SK-N-SH (cell line): ENCODE measurements around the gene AHNAK. TPM values are rescaled to one million over a fixed set of nuclear protein-coding genes. Genes with fewer than 3 reads are reported as not detected.

Source experiments
- CTCF ChIA-PET: fragments of 300-600, 350-600 bp; formaldehyde crosslinking; extraction: SDS; loops from one replicate; lab custom pipeline; 2021; lab: Yijun Ruan, JAX
- POLR2A ChIA-PET: fragments of 350-600 bp; sonication (Branson Sonifier 250); formaldehyde crosslinking; extraction: SDS; loops from one replicate; lab custom pipeline; 2020; ENCODE audit warnings: antibody characterized with exemption, inconsistent platforms; lab: Yijun Ruan, JAX
- DNase-seq: peaks from one replicate; pipeline ENCODE4 v3.0.0; 2012
- H2AFZ ChIP-seq: fragments of 200-600 bp; sonication (generic); 2 replicates; pipeline ENCODE4 v1.8.1; 2016; ENCODE audit warnings: antibody characterized with exemption, mild to moderate bottlenecking, low read depth
- H3F3A ChIP-seq: fragments of 200-600 bp; sonication (generic); replicated peaks from 2 replicates; pipeline ENCODE3; 2016; ENCODE audit warnings: antibody characterized with exemption, mild to moderate bottlenecking; ENCODE audit not compliant: insufficient read depth
- H3K27ac ChIP-seq, 2 experiments: fragments of 200-500 bp in 1 of 2; fragments of 200-600 bp in 1 of 2; sonication (Bioruptor generic) in 1 of 2; sonication (generic), shearing (Covaris generic) in 1 of 2; 2 replicates each; pipeline versions ENCODE4 v1.5.1 to v1.6.1; 2014 to 2016; ENCODE audit warnings: low read depth in 2 of 2, inconsistent platforms in 1 of 2, low read length in 1 of 2, mild to moderate bottlenecking in 1 of 2, mixed read lengths in 1 of 2
- H3K27me3 ChIP-seq: fragments of 200-600 bp; sonication (generic), shearing (Covaris generic); 2 replicates; pipeline ENCODE4 v1.6.1; 2016; ENCODE audit warnings: mixed run types; ENCODE audit not compliant: insufficient read depth
- H3K36me3 ChIP-seq, 2 experiments: fragments of 200-500 bp in 1 of 2; fragments of 200-600 bp in 1 of 2; sonication (Bioruptor generic) in 1 of 2; sonication (generic) in 1 of 2; replicated peaks in 1 of 2; 2 replicates each; pipeline versions ENCODE3 to v1.5.1; 2014 to 2016; ENCODE audit warnings: low read length in 1 of 2, mild to moderate bottlenecking in 1 of 2; ENCODE audit not compliant: insufficient read depth in 2 of 2, control insufficient read depth in 1 of 2
- H3K4me1 ChIP-seq, 2 experiments: fragments of 200-500 bp in 1 of 2; fragments of 200-600 bp in 1 of 2; sonication (Bioruptor generic) in 1 of 2; sonication (generic), shearing (Covaris generic) in 1 of 2; 2 replicates each; pipeline versions ENCODE4 v1.5.1 to v1.6.1; 2014 to 2016; ENCODE audit warnings: low read depth in 1 of 2, low read length in 1 of 2, mixed run types in 1 of 2; ENCODE audit not compliant: insufficient read depth in 2 of 2, control insufficient read depth in 1 of 2
- H3K4me2 ChIP-seq: fragments of 200-600 bp; sonication (generic), shearing (Covaris generic); 2 replicates; pipeline ENCODE4 v1.6.1; 2017; ENCODE audit warnings: mixed run types
- H3K4me3 ChIP-seq, 2 experiments: fragments of 200-500 bp in 1 of 2; fragments of 200-600 bp in 1 of 2; sonication (Bioruptor generic) in 1 of 2; sonication (generic), shearing (Covaris generic) in 1 of 2; 2 replicates each; pipeline versions ENCODE4 v1.5.1 to v1.8.1; 2014 to 2016; ENCODE audit warnings: low read depth in 2 of 2, inconsistent platforms in 1 of 2, low read length in 1 of 2, mild to moderate bottlenecking in 1 of 2, mixed read lengths in 1 of 2, moderate library complexity in 1 of 2
- H3K79me2 ChIP-seq: fragments of 200-600 bp; sonication (generic); 2 replicates; pipeline ENCODE4 v1.8.1; 2017; ENCODE audit warnings: mild to moderate bottlenecking; ENCODE audit not compliant: insufficient read depth
- H3K9ac ChIP-seq: fragments of 200-600 bp; sonication (generic); 2 replicates; pipeline ENCODE4 v1.6.1; 2017; ENCODE audit warnings: mixed run types
- H3K9me2 ChIP-seq: fragments of 200-600 bp; sonication (generic); 2 replicates; pipeline ENCODE4 v1.6.1; 2017; ENCODE audit warnings: mixed run types
- H3K9me3 ChIP-seq: fragments of 200-600 bp; sonication (generic); 2 replicates; pipeline ENCODE4 v1.6.1; 2017; ENCODE audit warnings: mixed run types, mild to moderate bottlenecking, moderate library complexity
- H4K20me1 ChIP-seq: fragments of 200-600 bp; sonication (generic); 2 replicates; pipeline ENCODE4 v1.6.1; 2017; ENCODE audit warnings: mild to moderate bottlenecking, mixed run types; ENCODE audit not compliant: insufficient read depth
- CHD2 ChIP-seq: fragments of 150-350 bp; IDR thresholded peaks from 2 replicates; pipeline ENCODE4 v1.6.1; 2018; ENCODE audit warnings: low read length; ENCODE audit not compliant: partially characterized antibody
- CTCF ChIP-seq: fragments of 200-600 bp; sonication (generic); IDR thresholded peaks from 2 replicates; pipeline ENCODE4 v1.6.1; 2017; ENCODE audit warnings: antibody characterized with exemption, mild to moderate bottlenecking, moderate library complexity
- EP300 ChIP-seq, 2 experiments: IDR thresholded peaks; 2 replicates each; pipeline versions ENCODE4 v1.4.0 to v1.6.1; 2012; ENCODE audit warnings: borderline replicate concordance in 1 of 2, low read depth in 1 of 2, low read length in 1 of 2
- EZH2phosphoT487 ChIP-seq: fragments of 200-600 bp; sonication (generic); IDR thresholded peaks from 2 replicates; pipeline ENCODE4 v1.6.1; 2017; ENCODE audit warnings: low read depth, mixed run types, mild to moderate bottlenecking, antibody characterized with exemption, moderate library complexity, borderline replicate concordance
- FOSL2 ChIP-seq: IDR thresholded peaks from 2 replicates; pipeline ENCODE4 v1.4.0; 2012; ENCODE audit warnings: low read depth, mild to moderate bottlenecking, moderate library complexity, borderline replicate concordance
- FOXJ3 ChIP-seq: sonication (generic); formaldehyde crosslinking; IDR thresholded peaks from 2 replicates; pipeline ENCODE4 v1.5.1; 2020; ENCODE audit warnings: mild to moderate bottlenecking, missing genetic modification reagents
- GABPA ChIP-seq: IDR thresholded peaks from 2 replicates; pipeline ENCODE4 v1.4.0; 2012; ENCODE audit warnings: low read depth, mild to moderate bottlenecking
- IRF3 ChIP-seq: fragments of 150-350 bp; IDR thresholded peaks from 2 replicates; pipeline ENCODE4 v1.6.1; 2016; ENCODE audit warnings: mild to moderate bottlenecking, low read depth, low read length
- MAX ChIP-seq: IDR thresholded peaks from 2 replicates; pipeline ENCODE4 v1.4.0; 2012; ENCODE audit warnings: low read depth
- MXI1 ChIP-seq: IDR thresholded peaks from 2 replicates; pipeline ENCODE4 v1.6.1; 2012; ENCODE audit warnings: mild to moderate bottlenecking, low read depth, low read length, improper control_type of control experiment
- NFIC ChIP-seq: IDR thresholded peaks from 2 replicates; pipeline ENCODE4 v1.4.0; 2012; ENCODE audit warnings: borderline replicate concordance
- PBX3 ChIP-seq: IDR thresholded peaks from 2 replicates; pipeline ENCODE4; 2012
- RAD21 ChIP-seq: IDR thresholded peaks from 2 replicates; pipeline ENCODE4 v1.6.1; 2012; ENCODE audit warnings: mild to moderate bottlenecking, low read length
- RCOR1 ChIP-seq: fragments of 150-350 bp; IDR thresholded peaks from 2 replicates; pipeline ENCODE4 v1.6.1; 2017; ENCODE audit warnings: antibody characterized with exemption, low read length
- RFX5 ChIP-seq: IDR thresholded peaks from 2 replicates; pipeline ENCODE4 v1.6.1; 2012; ENCODE audit warnings: mild to moderate bottlenecking, improper control_type of control experiment, low read length
- RXRA ChIP-seq: IDR thresholded peaks from 2 replicates; pipeline ENCODE4 v1.4.0; 2012; ENCODE audit warnings: low read depth, mild to moderate bottlenecking, borderline replicate concordance
- SIN3A ChIP-seq: IDR thresholded peaks from 2 replicates; pipeline ENCODE4 v1.6.1; 2012; ENCODE audit warnings: low read depth, mild to moderate bottlenecking, low read length, moderate library complexity, borderline replicate concordance
- SMC3 ChIP-seq: IDR thresholded peaks from 2 replicates; pipeline ENCODE4 v1.6.1; 2012; ENCODE audit warnings: low read depth, low read length, improper control_type of control experiment
- TCF12 ChIP-seq: IDR thresholded peaks from 2 replicates; pipeline ENCODE4 v1.4.0; 2012
- YY1 ChIP-seq: IDR thresholded peaks from 2 replicates; pipeline ENCODE4 v1.4.0; 2012; ENCODE audit warnings: low read depth, mild to moderate bottlenecking
- WGBS: methylation state at CpG from one replicate; pipeline ENCODE4 v1.1.6; 2017; ENCODE audit warnings: low lambda C conversion rate; 5-methylcytosine and 5-hydroxymethylcytosine counted together
- polyA plus RNA-seq, 3 experiments: library from polyadenylated mRNA; depleted of rRNA; stranded (reverse); fragments of >200 nt; gene quantifications; 2 replicates each; pipeline ENCODE4 v1.2.3, GENCODE V29; 2012

AHNAK gene
- polyA plus RNA-seq, 1 of the 3 experiments (the other 2 are of a cell fraction), result 57.8 TPM

GRCh38 chr11:62546244-62546928 is at the start of gene AHNAK (continued):
- TF ChIP-seq RCOR1 (no peak), FOSL2 (no peak), YY1 (no peak), CHD2 (no peak), SIN3A (no peak), IRF3 (no peak), GABPA (no peak), RXRA (no peak), NFIC (no peak)
- TF ChIP-seq, all 33 proteins: peak for 4

GRCh38 chr11:62595124-62595523 is 48.5 kb upstream of the AHNAK start:
- H3K36me3 ChIP-seq, result peaks cover 55 to 57% of the 10 kb centered on the region in 2 experiments
- ChIA-PET CTCF (interaction anchor here (6.2 kb wide), 1 partner anchor 15 kb away, joined by 69 read pairs; the partner anchor contains the start of genes EML3 and ROM1), POLR2A (no interaction called here)
- no peaks in the 10 kb centered on the region for H3K27me3 ChIP-seq
- H3K9me2 ChIP-seq, result no peaks in the 10 kb centered on the region
- H2AFZ ChIP-seq, result no peak overlapping the region
- H3K9ac ChIP-seq, result no peak overlapping the region
- WGBS, result 96% methylated on average over 8 of the region's 8 CpGs
- no peak for TF ChIP-seq SIN3A
- TF ChIP-seq EP300 (IDR thresholded peaks at IDR 0.05; ENCODE audit: borderline replicate concordance in 1 of 2, low read depth in 1 of 2, low read length in 1 of 2), result no peak
- TF ChIP-seq RFX5, result no peak
- no peak for TF ChIP-seq MAX
- H3K4me2 ChIP-seq, result no peak overlapping the region
- H3F3A ChIP-seq, result peaks cover 53% of the 10 kb centered on the region
- H3K4me3 ChIP-seq, result no peak overlapping the region
- no peak for DNase-seq
- H3K79me2 ChIP-seq, result peaks cover 56% of the 10 kb centered on the region
- no peaks in the 10 kb centered on the region for H4K20me1 ChIP-seq
- H3K4me1 ChIP-seq, result peaks cover 22 to 26% of the 10 kb centered on the region in 2 experiments
- no peak overlapping the region for H3K27ac ChIP-seq
- no peaks in the 10 kb centered on the region for H3K9me3 ChIP-seq

- Histone ChIP-seq H3K36me3 (peaks cover 50 to 54% of the 10 kb centered on the region in 2 experiments), H2AFZ (no peak overlapping the region), H3K4me1 (peaks cover 16 to 17% of the 10 kb centered on the region in 2 experiments), H4K20me1 (no peaks in the 10 kb centered on the region), H3K4me2 (no peak overlapping the region), H3K9ac (no peak overlapping the region), H3K79me2 (peaks cover 53% of the 10 kb centered on the region), H3K27ac (peak overlapping the region; percentile 17 to 80; a peak in 2 of 4 replicates), H3K9me2 (no peaks in the 10 kb centered on the region), H3K9me3 (no peaks in the 10 kb centered on the region), H3F3A (peaks cover 50% of the 10 kb centered on the region), H3K27me3 (no peaks in the 10 kb centered on the region), H3K4me3 (no peak overlapping the region; a peak in 1 of 4 replicates)
- ChIA-PET POLR2A (interaction anchor here (1.0 kb wide), 1 partner anchor 53 kb away, joined by 3 read pairs; the partner anchor contains the start of gene GANAB), CTCF (interaction anchor here (0.8 to 6.2 kb wide), 11 partner anchors 8 to 199 kb away, joined by 3 to 69 read pairs (median 6); partner anchors contain the start of genes EML3, MTA2 and ROM1)
- 71% methylated on average over 13 of the region's 13 CpGs for WGBS
- peak; percentile 57 for DNase-seq
- no peak for TF ChIP-seq FOXJ3 (CRISPR knock-in tag)
- TF ChIP-seq RAD21, result peak; percentile 55
- no peak for TF ChIP-seq EZH2phosphoT487
- TF ChIP-seq CTCF, result peak; percentile 60
- TF ChIP-seq GABPA, result no peak
- peak; percentile 55; the same call in 1 of the 2 replicates for TF ChIP-seq SIN3A
- TF ChIP-seq NFIC, result no peak
- TF ChIP-seq MXI1, result 0 out of 2 replicates have a peak, but pooled peaks have one; percentile 45
- no peak for TF ChIP-seq TCF12
- no peak for TF ChIP-seq RFX5
- TF ChIP-seq PBX3, result no peak
- peak; percentile 43; the same call in 1 of the 2 replicates for TF ChIP-seq YY1
- TF ChIP-seq SMC3, result peak; percentile 57
- TF ChIP-seq CHD2, result no peak
These were observed 46.9 kb upstream of the AHNAK start for GRCh38 chr11:62593434-62594044.
